ENCODE results near the gene KRT71.

The KRT71 gene

DNA sequence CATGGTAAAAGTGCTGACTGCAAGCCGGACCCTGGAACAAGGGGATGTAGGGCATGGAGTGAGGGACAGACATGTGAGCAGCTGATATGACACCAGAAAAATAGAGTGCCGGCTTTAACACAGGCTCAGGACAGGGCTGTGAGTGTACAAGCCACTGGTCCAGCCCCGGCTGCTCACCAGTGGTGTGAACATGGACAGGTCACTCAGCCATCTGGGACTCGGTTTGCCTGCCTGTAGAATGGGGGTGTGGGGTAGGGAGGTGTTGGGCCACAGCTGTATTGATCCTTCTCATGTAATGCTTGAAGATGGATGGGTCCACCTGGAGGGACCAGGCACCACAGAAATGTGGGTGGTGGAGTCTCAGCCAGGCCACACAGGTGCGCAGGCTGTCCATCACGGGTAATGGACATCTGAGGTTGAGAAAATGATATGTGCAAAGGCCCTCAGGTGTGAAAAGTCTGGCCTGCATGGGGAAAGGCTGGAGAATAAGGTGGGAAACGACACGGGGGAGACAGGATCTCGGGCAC is 31.3 kb upstream of the KRT71 start:
- Histone ChIP-seq H4K20me1 (ENCODE audit: control insufficient read depth, insufficient read depth, low read depth, low read length) (no peaks in the 10 kb centered on the region), H3K27me3 (ENCODE audit: control insufficient read depth, low read length) (no peaks in the 10 kb centered on the region; the same call in 1 of the 2 replicates), H3K4me2 (ENCODE audit: low read length) (no peak overlapping the region), H3F3A (ENCODE audit: control insufficient read depth, insufficient read depth) (no peaks in the 10 kb centered on the region), H3K4me1 (ENCODE audit: control insufficient read depth, low read length) (no peaks in the 10 kb centered on the region), H3K4me3 (ENCODE audit: low read length) (no peak overlapping the region), H3K79me2 (ENCODE audit: control insufficient read depth, low read length) (no peaks in the 10 kb centered on the region), H3K27ac (ENCODE audit: low read depth, low read length) (no peak overlapping the region), H3K9me3 (ENCODE audit: control insufficient read depth, insufficient read depth, low read length) (no peaks in the 10 kb centered on the region), H3K36me3 (ENCODE audit: control insufficient read depth, low read length) (no peaks in the 10 kb centered on the region), H3K9me2 (replicated peaks; ENCODE audit: control insufficient read depth, low read length) (no peaks in the 10 kb centered on the region)
- TF ChIP-seq EZH2phosphoT487 (IDR thresholded peaks at IDR 0.05; ENCODE audit: borderline replicate concordance, low read length): no peak
- TF ChIP-seq, protein P1, sequence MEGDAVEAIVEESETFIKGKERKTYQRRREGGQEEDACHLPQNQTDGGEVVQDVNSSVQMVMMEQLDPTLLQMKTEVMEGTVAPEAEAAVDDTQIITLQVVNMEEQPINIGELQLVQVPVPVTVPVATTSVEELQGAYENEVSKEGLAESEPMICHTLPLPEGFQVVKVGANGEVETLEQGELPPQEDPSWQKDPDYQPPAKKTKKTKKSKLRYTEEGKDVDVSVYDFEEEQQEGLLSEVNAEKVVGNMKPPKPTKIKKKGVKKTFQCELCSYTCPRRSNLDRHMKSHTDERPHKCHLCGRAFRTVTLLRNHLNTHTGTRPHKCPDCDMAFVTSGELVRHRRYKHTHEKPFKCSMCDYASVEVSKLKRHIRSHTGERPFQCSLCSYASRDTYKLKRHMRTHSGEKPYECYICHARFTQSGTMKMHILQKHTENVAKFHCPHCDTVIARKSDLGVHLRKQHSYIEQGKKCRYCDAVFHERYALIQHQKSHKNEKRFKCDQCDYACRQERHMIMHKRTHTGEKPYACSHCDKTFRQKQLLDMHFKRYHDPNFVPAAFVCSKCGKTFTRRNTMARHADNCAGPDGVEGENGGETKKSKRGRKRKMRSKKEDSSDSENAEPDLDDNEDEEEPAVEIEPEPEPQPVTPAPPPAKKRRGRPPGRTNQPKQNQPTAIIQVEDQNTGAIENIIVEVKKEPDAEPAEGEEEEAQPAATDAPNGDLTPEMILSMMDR (IDR thresholded peaks at IDR 0.05; ENCODE audit: low read depth, low read length, poor library complexity, severe bottlenecking): no peak

DNA sequence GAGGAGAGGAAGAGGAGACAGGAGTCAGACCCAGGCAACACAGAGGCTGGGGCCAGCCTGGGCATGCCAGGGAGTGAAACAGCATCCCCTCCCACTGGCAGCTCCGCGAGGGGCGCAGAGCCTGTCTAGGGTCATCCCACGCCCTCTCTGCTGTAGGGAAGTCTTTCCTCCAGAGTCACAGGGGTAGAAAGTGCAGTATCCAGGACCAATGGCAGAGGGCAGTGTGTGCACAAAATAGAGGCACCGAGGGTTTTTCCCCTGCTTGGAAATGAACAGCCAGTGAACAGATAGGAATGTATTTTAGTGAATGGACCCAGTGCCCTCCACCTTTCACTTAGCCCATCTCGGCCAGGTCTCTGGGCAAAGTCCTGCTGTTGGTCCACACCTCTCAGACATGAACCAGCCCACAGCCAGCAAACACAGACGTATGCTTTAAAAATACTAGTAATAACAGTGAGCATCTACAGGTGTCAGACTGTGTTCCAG is 30.1 kb upstream of the KRT71 start:
- H3K79me2 ChIP-seq (ENCODE audit: control insufficient read depth, low read length): no peaks in the 10 kb centered on the region
- H3K9me2 ChIP-seq (replicated peaks; ENCODE audit: control insufficient read depth, low read length): no peaks in the 10 kb centered on the region
- no peaks in the 10 kb centered on the region for H3K4me1 ChIP-seq (ENCODE audit: control insufficient read depth, low read length)
- H3K27ac ChIP-seq (ENCODE audit: low read depth, low read length): no peak overlapping the region
- H3K4me2 ChIP-seq (ENCODE audit: low read length): no peak overlapping the region
- H4K20me1 ChIP-seq (ENCODE audit: control insufficient read depth, insufficient read depth, low read depth, low read length): no peaks in the 10 kb centered on the region
- no peaks in the 10 kb centered on the region for H3K36me3 ChIP-seq (ENCODE audit: control insufficient read depth, low read length)
- no peak overlapping the region for H3K4me3 ChIP-seq (ENCODE audit: low read length)
- no peak for TF ChIP-seq EZH2phosphoT487 (IDR thresholded peaks at IDR 0.05; ENCODE audit: borderline replicate concordance, low read length)
- TF ChIP-seq, protein P1 (IDR thresholded peaks at IDR 0.05; ENCODE audit: low read depth, low read length, poor library complexity, severe bottlenecking): peak; percentile 57
- no peaks in the 10 kb centered on the region for H3K9me3 ChIP-seq (ENCODE audit: control insufficient read depth, insufficient read depth, low read length)
- H3F3A ChIP-seq (ENCODE audit: control insufficient read depth, insufficient read depth): no peaks in the 10 kb centered on the region
- H3K27me3 ChIP-seq (ENCODE audit: control insufficient read depth, low read length): peaks cover 3% of the 10 kb centered on the region

DNA sequence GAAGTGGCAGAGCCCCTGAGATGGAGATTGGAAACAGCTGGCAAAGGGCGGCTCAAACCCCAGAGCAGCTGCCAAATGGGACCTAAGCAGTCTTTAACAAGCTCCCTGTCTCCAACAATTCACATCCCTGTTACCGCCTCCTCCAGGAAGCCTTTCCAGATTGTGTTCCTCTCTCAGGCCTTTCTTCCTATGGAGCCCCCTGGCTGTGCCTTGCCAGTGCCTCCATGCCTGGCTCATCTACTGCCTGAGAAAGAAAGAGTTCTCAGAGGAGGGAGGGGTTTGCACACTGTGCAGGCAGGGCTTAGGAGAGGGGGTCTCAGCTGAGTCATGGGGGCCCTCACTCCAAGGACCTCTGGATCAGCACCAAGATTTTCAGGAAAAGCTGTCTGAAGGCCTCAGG is 29.5 kb upstream of the KRT71 start:
- Histone ChIP-seq H3K4me2 (ENCODE audit: low read length) (no peak overlapping the region), H3K36me3 (ENCODE audit: control insufficient read depth, low read length) (no peaks in the 10 kb centered on the region), H3K79me2 (ENCODE audit: control insufficient read depth, low read length) (no peaks in the 10 kb centered on the region), H3K4me3 (ENCODE audit: low read length) (no peak overlapping the region), H3K9me3 (ENCODE audit: control insufficient read depth, insufficient read depth, low read length) (no peaks in the 10 kb centered on the region), H3K27me3 (ENCODE audit: control insufficient read depth, low read length) (peaks cover 6% of the 10 kb centered on the region), H3F3A (ENCODE audit: control insufficient read depth, insufficient read depth) (no peaks in the 10 kb centered on the region), H3K27ac (ENCODE audit: low read depth, low read length) (no peak overlapping the region), H3K4me1 (ENCODE audit: control insufficient read depth, low read length) (no peaks in the 10 kb centered on the region), H4K20me1 (ENCODE audit: control insufficient read depth, insufficient read depth, low read depth, low read length) (no peaks in the 10 kb centered on the region), H3K9me2 (replicated peaks; ENCODE audit: control insufficient read depth, low read length) (no peaks in the 10 kb centered on the region)
- TF ChIP-seq, protein P1 (IDR thresholded peaks at IDR 0.05; ENCODE audit: low read depth, low read length, poor library complexity, severe bottlenecking): no peak
- no peak for TF ChIP-seq EZH2phosphoT487 (IDR thresholded peaks at IDR 0.05; ENCODE audit: borderline replicate concordance, low read length)
